ENCODE results near the gene NEK11. TPM values are rescaled to one million over a fixed set of nuclear protein-coding genes. Genes with fewer than 3 reads are reported as not detected.
A peak's percentile ranks its signal among the peaks of the same experiment; 100 is the strongest.

Gene NEK11
- polyA plus RNA-seq, 3 donors, result 0.31 to 0.56 (median 0.43) TPM

GRCh38 chr3:131007782-131008181, 18.9 kb upstream of the NEK11 start:
- no peak overlapping the region for H3K4me3 ChIP-seq (replicated peaks in 1 of 3; ENCODE audit: low read depth in 2 of 3, low read length in 3 of 3)
- Mint-ChIP-seq H3K36me3 (peaks cover 48 to 56% of the 10 kb centered on the region in 2 donors), H3K9me3 (no peaks in the 10 kb centered on the region), H3K27me3 (ENCODE audit: low read depth in 3 of 3) (no peaks in the 10 kb centered on the region), H3K4me3 (no peak overlapping the region), H3K4me1 (peaks cover 6% of the 10 kb centered on the region), H3K27ac (no peak overlapping the region)
- no peak overlapping the region for H3K9ac ChIP-seq (ENCODE audit: insufficient read depth, low read length, poor library complexity, severe bottlenecking)
- no peaks in the 10 kb centered on the region for H3K4me1 ChIP-seq (ENCODE audit: control insufficient read depth in 1 of 2, insufficient read depth in 2 of 2, low read length in 2 of 2)
- no CpG with 5 or more reads among the region's 2 CpGs for WGBS (ENCODE audit: insufficient coverage)
- no peak overlapping the region for H2AFZ ChIP-seq (ENCODE audit: insufficient read depth, low read depth, low read length, poor library complexity, severe bottlenecking)
- no peaks in the 10 kb centered on the region for H3K9me3 ChIP-seq (replicated peaks in 1 of 2; ENCODE audit: control insufficient read depth in 1 of 2, insufficient read depth in 1 of 2, low read length in 2 of 2)
- no peaks in the 10 kb centered on the region for H3K27me3 ChIP-seq (ENCODE audit: control insufficient read depth in 2 of 2, insufficient read depth in 2 of 2, low read length in 2 of 2)
- no peak overlapping the region for H3K4me2 ChIP-seq (replicated peaks; ENCODE audit: extremely low read depth, low read length, poor library complexity, severe bottlenecking)
- DNase-seq, result no peak
- TF ChIP-seq, protein P1, sequence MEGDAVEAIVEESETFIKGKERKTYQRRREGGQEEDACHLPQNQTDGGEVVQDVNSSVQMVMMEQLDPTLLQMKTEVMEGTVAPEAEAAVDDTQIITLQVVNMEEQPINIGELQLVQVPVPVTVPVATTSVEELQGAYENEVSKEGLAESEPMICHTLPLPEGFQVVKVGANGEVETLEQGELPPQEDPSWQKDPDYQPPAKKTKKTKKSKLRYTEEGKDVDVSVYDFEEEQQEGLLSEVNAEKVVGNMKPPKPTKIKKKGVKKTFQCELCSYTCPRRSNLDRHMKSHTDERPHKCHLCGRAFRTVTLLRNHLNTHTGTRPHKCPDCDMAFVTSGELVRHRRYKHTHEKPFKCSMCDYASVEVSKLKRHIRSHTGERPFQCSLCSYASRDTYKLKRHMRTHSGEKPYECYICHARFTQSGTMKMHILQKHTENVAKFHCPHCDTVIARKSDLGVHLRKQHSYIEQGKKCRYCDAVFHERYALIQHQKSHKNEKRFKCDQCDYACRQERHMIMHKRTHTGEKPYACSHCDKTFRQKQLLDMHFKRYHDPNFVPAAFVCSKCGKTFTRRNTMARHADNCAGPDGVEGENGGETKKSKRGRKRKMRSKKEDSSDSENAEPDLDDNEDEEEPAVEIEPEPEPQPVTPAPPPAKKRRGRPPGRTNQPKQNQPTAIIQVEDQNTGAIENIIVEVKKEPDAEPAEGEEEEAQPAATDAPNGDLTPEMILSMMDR (IDR thresholded peaks at IDR 0.05), result no peak
- H4K20me1 ChIP-seq (ENCODE audit: insufficient read depth, low read length), result no peaks in the 10 kb centered on the region
- intact Hi-C loops (cut with micrococcal nuclease), result no loop called here
- no peak overlapping the region for H3K27ac ChIP-seq (ENCODE audit: low read depth in 1 of 2, low read length in 2 of 2)
- no peaks in the 10 kb centered on the region for H3K79me2 ChIP-seq (ENCODE audit: insufficient read depth, low read length)
- peaks cover 15 to 68% of the 10 kb centered on the region in 2 donors for H3K36me3 ChIP-seq (replicated peaks in 1 of 2; ENCODE audit: control insufficient read depth in 1 of 2, insufficient read depth in 2 of 2, low read length in 2 of 2)

- intact Hi-C loops (cut with micrococcal nuclease), result no loop called here
- 100% methylated on average over 1 of the region's 1 CpG for WGBS (ENCODE audit: insufficient coverage)
Measured at GRCh38 chr3:131008326-131008725, 18.4 kb upstream of the NEK11 start.

More at GRCh38 chr3:131008326-131008725, 18.4 kb upstream of the NEK11 start:
- H2AFZ ChIP-seq (ENCODE audit: insufficient read depth, low read depth, low read length, poor library complexity, severe bottlenecking), result no peak overlapping the region
- Mint-ChIP-seq H3K27ac (no peak overlapping the region), H3K27me3 (ENCODE audit: low read depth in 3 of 3) (no peaks in the 10 kb centered on the region), H3K36me3 (peaks cover 52 to 61% of the 10 kb centered on the region in 2 donors), H3K4me1 (peaks cover 6% of the 10 kb centered on the region), H3K9me3 (no peaks in the 10 kb centered on the region), H3K4me3 (no peak overlapping the region)
- no peaks in the 10 kb centered on the region for H3K4me1 ChIP-seq (ENCODE audit: control insufficient read depth in 1 of 2, insufficient read depth in 2 of 2, low read length in 2 of 2)
- H3K27me3 ChIP-seq (ENCODE audit: control insufficient read depth in 2 of 2, insufficient read depth in 2 of 2, low read length in 2 of 2), result no peaks in the 10 kb centered on the region
- H3K79me2 ChIP-seq (ENCODE audit: insufficient read depth, low read length), result no peaks in the 10 kb centered on the region
- no peak overlapping the region for H3K4me2 ChIP-seq (replicated peaks; ENCODE audit: extremely low read depth, low read length, poor library complexity, severe bottlenecking)
- no peak for DNase-seq
- H3K9me3 ChIP-seq (replicated peaks in 1 of 2; ENCODE audit: control insufficient read depth in 1 of 2, insufficient read depth in 1 of 2, low read length in 2 of 2), result no peaks in the 10 kb centered on the region
- H4K20me1 ChIP-seq (ENCODE audit: insufficient read depth, low read length), result no peaks in the 10 kb centered on the region
- no peak overlapping the region for H3K4me3 ChIP-seq (replicated peaks in 1 of 3; ENCODE audit: low read depth in 2 of 3, low read length in 3 of 3)
- peaks cover 18 to 68% of the 10 kb centered on the region in 2 donors for H3K36me3 ChIP-seq (replicated peaks in 1 of 2; ENCODE audit: control insufficient read depth in 1 of 2, insufficient read depth in 2 of 2, low read length in 2 of 2)
- TF ChIP-seq, protein P1 (IDR thresholded peaks at IDR 0.05), result no peak
- no peak overlapping the region for H3K9ac ChIP-seq (ENCODE audit: insufficient read depth, low read length, poor library complexity, severe bottlenecking)
- peak overlapping the region in 1 of 2 donors; percentile 0 for H3K27ac ChIP-seq (ENCODE audit: low read depth in 1 of 2, low read length in 2 of 2)
